ENCODE results near the gene ZDHHC3.

The ZDHHC3 gene

DNA sequence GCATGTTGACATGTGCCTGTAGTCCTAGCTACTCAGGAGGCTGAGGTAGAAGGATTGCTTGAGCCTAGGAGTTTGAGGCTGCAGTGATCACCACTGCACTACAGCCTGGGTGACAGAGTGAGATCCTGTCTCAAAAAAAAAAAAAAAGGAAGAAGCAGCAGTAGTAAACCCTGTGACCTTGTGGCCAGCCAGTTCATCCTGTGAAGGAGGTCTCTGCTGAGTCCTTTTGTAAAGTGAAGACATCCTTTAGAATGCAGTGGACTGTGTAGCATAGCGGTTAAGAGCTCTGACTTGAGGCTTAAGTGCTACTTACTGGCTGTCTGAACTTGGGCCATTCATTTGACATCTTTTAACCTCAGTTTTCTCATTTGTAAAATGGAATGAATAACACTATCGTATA lies 8.4 kb upstream of the ZDHHC3 start:
- no CpG with 5 or more reads among the region's 2 CpGs for WGBS (ENCODE audit: insufficient coverage, insufficient read length)
- no peak overlapping the region for H3K4me3 ChIP-seq (ENCODE audit: low read length)
- no peak for DNase-seq (ENCODE audit: low read depth, low spot score)
- H3K27ac ChIP-seq (ENCODE audit: low read length) = no peak overlapping the region
- H3K4me1 ChIP-seq (ENCODE audit: control insufficient read depth, insufficient read depth, low read length) = peaks cover 2% of the 10 kb centered on the region
- no peaks in the 10 kb centered on the region for H3K27me3 ChIP-seq (ENCODE audit: control insufficient read depth, insufficient read depth, low read length)
- H3K9me3 ChIP-seq (ENCODE audit: control insufficient read depth, insufficient read depth, low read length) = no peaks in the 10 kb centered on the region
- 0 out of 2 replicates have a peak, but pooled peaks cover 3% of the 10 kb centered on the region for H3K36me3 ChIP-seq (ENCODE audit: control insufficient read depth, insufficient read depth, low read length)

DNA sequence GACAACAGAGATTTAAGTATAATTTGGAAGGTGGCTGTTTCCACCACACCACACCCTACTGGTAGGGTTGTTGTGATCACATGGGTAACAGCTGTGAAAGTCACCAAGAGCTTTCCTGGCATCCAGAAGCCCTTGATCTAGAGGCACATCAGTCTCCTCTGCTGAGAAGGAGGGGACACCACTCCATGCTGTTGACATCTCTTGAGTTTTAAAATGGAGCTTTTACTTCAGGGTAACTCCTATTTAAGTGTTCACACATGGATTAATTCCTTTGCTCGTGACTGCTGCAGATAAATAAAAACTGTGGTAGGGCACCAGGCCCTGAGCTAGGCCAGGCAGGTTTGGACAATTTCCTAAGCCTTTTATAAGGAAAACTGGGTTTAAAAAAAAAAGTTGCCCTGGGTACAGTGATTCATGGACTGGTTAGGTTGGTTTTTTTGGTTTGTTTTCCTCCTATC lies 7.5 kb upstream of the ZDHHC3 start:
- H3K9me3 ChIP-seq (ENCODE audit: control insufficient read depth, insufficient read depth, low read length) = no peaks in the 10 kb centered on the region
- DNase-seq (ENCODE audit: low read depth, low spot score) = no peak
- H3K27ac ChIP-seq (ENCODE audit: low read length) = no peak overlapping the region
- WGBS (ENCODE audit: insufficient coverage, insufficient read length) = no CpG with 5 or more reads among the region's 1 CpG
- H3K36me3 ChIP-seq (ENCODE audit: control insufficient read depth, insufficient read depth, low read length) = 0 out of 2 replicates have a peak, but pooled peaks cover 3% of the 10 kb centered on the region
- H3K27me3 ChIP-seq (ENCODE audit: control insufficient read depth, insufficient read depth, low read length) = no peaks in the 10 kb centered on the region
- H3K4me1 ChIP-seq (ENCODE audit: control insufficient read depth, insufficient read depth, low read length) = no peaks in the 10 kb centered on the region
- H3K4me3 ChIP-seq (ENCODE audit: low read length) = no peak overlapping the region

DNA sequence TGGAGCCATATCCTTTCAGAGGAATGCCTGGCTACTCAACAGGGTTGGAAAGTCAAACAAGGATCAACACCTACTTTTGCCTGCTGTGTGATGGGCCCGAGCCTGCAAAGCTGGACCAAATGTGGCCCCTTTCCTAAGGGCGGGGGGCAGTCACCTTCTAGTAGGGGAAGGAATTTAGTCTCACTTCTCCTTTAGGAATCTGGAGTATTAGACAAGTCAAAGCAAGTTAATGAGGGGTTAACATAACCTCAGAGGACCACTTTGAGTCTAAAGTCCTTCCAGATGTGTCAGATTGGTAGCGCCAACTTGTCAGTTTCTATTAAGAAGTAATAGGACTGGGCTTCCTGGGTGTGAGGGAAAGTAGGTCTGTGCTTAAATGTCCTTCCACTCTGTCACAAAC lies 6.8 kb upstream of the ZDHHC3 start:
- Histone ChIP-seq H3K9me3 (ENCODE audit: control insufficient read depth, insufficient read depth, low read length) (no peaks in the 10 kb centered on the region), H3K4me1 (ENCODE audit: control insufficient read depth, insufficient read depth, low read length) (no peaks in the 10 kb centered on the region), H3K36me3 (ENCODE audit: control insufficient read depth, insufficient read depth, low read length) (0 out of 2 replicates have a peak, but pooled peaks cover 3% of the 10 kb centered on the region), H3K27ac (ENCODE audit: low read length) (no peak overlapping the region), H3K4me3 (ENCODE audit: low read length) (no peak overlapping the region), H3K27me3 (ENCODE audit: control insufficient read depth, insufficient read depth, low read length) (no peaks in the 10 kb centered on the region)
- no CpG with 5 or more reads among the region's 3 CpGs for WGBS (ENCODE audit: insufficient coverage, insufficient read length)
- no peak for DNase-seq (ENCODE audit: low read depth, low spot score)

DNA sequence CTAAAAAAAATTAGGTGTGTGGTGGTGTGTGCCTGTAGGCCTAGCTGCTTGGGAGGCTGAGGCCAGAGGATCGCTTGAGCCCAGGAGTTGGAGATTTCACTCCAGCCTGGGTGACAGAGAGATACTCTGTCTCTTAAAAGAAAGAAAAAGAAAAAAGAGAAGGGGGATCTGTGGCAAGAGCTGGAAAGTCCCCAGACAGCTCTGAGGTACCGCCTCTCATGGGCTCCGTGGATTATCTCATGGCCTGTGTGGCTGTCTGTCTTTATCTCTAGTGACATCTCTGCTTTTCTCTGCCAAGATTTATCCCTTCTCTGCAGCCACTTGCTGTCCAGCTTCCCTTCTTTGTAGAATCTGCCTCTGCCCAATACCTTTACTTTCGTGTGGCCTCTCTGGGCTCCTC lies 5.8 kb upstream of the ZDHHC3 start:
- Histone ChIP-seq H3K4me1 (ENCODE audit: control insufficient read depth, insufficient read depth, low read length) (no peaks in the 10 kb centered on the region; the same call in 1 of the 2 replicates), H3K36me3 (ENCODE audit: control insufficient read depth, insufficient read depth, low read length) (0 out of 2 replicates have a peak, but pooled peaks cover 3% of the 10 kb centered on the region), H3K4me3 (ENCODE audit: low read length) (no peak overlapping the region), H3K27ac (ENCODE audit: low read length) (no peak overlapping the region), H3K9me3 (ENCODE audit: control insufficient read depth, insufficient read depth, low read length) (no peaks in the 10 kb centered on the region), H3K27me3 (ENCODE audit: control insufficient read depth, insufficient read depth, low read length) (no peaks in the 10 kb centered on the region)
- no CpG with 5 or more reads among the region's 4 CpGs for WGBS (ENCODE audit: insufficient coverage, insufficient read length)
- DNase-seq (ENCODE audit: low read depth, low spot score) = no peak

DNA sequence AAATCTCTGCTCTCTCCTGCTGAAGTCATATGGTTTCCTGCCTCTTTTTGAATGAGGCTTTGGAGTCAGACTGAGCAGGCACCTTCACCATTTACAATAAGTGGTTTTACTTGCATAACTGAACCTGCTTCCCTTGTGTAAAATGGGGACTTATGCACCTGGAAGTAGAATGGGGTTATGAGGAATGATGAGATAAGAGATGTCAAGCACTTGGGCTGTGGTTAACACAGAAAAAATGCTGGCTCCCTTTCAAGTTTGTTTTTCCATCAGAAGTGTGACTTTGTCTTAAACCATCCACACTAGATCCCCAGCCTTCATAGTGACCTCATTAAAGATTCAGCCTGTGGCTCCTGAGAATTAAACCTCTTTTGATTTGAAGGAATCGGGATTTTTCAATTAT lies 5.2 kb upstream of the ZDHHC3 start:
- 0 out of 2 replicates have a peak, but pooled peaks cover under 1% of the 10 kb centered on the region for H3K36me3 ChIP-seq (ENCODE audit: control insufficient read depth, insufficient read depth, low read length)
- H3K4me1 ChIP-seq (ENCODE audit: control insufficient read depth, insufficient read depth, low read length) = no peaks in the 10 kb centered on the region; the same call in 1 of the 2 replicates
- H3K4me3 ChIP-seq (ENCODE audit: low read length) = no peak overlapping the region
- no peaks in the 10 kb centered on the region for H3K27me3 ChIP-seq (ENCODE audit: control insufficient read depth, insufficient read depth, low read length)
- no peak for DNase-seq (ENCODE audit: low read depth, low spot score)
- no CpG with 5 or more reads among the region's 1 CpG for WGBS (ENCODE audit: insufficient coverage, insufficient read length)
- H3K9me3 ChIP-seq (ENCODE audit: control insufficient read depth, insufficient read depth, low read length) = no peaks in the 10 kb centered on the region
- no peak overlapping the region for H3K27ac ChIP-seq (ENCODE audit: low read length)

DNA sequence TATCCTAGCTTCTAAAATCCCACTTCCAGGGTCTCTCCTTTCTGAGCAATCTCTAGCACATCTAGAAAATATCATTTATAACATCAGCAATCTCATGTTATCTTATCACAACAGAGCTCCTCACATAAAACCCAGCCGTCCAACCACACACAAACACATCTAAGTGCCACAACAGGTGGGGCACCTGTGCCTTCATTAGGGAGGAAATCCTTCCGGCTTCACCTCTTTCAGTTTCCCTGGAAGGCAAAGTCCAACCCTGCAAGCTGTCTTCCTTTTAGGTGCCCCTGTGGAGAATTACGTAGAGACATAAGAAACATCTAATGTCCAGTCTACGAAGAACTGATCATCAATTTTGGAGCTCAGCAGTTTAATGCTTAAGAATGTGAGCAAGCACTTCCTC lies 1.6 kb downstream of the ZDHHC3 start:
- Histone ChIP-seq H3K4me3 (ENCODE audit: low read length) (peak overlapping the region; percentile 1; the same call in 1 of the 2 replicates), H3K4me1 (ENCODE audit: control insufficient read depth, insufficient read depth, low read length) (peaks cover 2% of the 10 kb centered on the region; the same call in 1 of the 2 replicates), H3K9me3 (ENCODE audit: control insufficient read depth, insufficient read depth, low read length) (no peaks in the 10 kb centered on the region), H3K27me3 (ENCODE audit: control insufficient read depth, insufficient read depth, low read length) (no peaks in the 10 kb centered on the region), H3K36me3 (ENCODE audit: control insufficient read depth, insufficient read depth, low read length) (no peaks in the 10 kb centered on the region), H3K27ac (ENCODE audit: low read length) (no peak overlapping the region)
- DNase-seq (ENCODE audit: low read depth, low spot score) = no peak
- WGBS (ENCODE audit: insufficient coverage, insufficient read length) = no CpG with 5 or more reads among the region's 4 CpGs

DNA sequence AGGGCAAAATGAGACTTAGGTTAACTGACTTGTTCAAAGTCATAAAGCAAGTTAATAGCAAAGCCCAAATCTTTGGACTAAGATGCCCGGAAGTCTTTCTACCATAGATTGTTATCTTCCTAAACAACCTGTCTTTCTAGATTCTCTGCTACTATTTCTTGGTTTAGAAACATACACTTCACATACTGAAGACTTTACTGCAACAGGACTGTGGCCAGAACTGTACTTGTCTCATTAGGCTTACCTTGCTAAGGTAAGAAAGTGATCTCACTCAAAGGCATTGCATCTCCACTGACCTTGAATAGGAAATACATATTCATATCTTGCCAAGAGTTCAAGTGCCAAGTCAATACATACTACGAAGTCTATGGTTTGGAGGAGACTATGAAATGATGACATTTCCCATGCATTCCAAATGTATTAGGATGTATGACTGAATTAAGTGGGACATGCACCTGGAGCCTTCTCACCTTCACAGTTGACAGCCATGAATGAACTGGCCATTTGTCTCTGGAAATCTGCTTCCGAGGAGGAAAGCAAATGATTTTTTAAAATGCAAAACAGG lies 5.0 kb downstream of the ZDHHC3 start:
- no peak for DNase-seq (ENCODE audit: low read depth, low spot score)
- no peak overlapping the region for H3K27ac ChIP-seq (ENCODE audit: low read length)
- 0 out of 2 replicates have a peak, but pooled peaks cover 2% of the 10 kb centered on the region for H3K4me1 ChIP-seq (ENCODE audit: control insufficient read depth, insufficient read depth, low read length)
- H3K27me3 ChIP-seq (ENCODE audit: control insufficient read depth, insufficient read depth, low read length) = no peaks in the 10 kb centered on the region
- H3K36me3 ChIP-seq (ENCODE audit: control insufficient read depth, insufficient read depth, low read length) = no peaks in the 10 kb centered on the region
- no peak overlapping the region for H3K4me3 ChIP-seq (ENCODE audit: low read length)
- H3K9me3 ChIP-seq (ENCODE audit: control insufficient read depth, insufficient read depth, low read length) = no peaks in the 10 kb centered on the region
- no CpG with 5 or more reads among the region's 3 CpGs for WGBS (ENCODE audit: insufficient coverage, insufficient read length)

DNA sequence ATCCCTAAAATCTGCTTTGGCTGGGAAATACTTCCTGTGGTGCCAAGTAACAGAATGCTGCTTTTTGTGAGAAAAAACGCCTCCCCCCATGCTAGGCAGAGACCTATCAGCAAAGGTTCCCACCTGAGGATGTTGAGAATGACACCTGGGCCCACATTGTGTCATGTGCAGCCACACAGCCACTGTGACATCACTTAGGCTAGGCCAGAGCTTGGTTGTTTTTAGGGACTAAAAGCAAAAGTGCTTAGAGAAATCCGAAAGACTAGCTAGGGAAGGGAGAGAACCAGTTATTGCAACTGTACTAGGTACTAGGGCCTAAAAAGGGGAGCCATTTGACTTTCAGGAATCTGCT lies 6.2 kb downstream of the ZDHHC3 start:
- no CpG with 5 or more reads among the region's 2 CpGs for WGBS (ENCODE audit: insufficient coverage, insufficient read length)
- Histone ChIP-seq H3K27me3 (ENCODE audit: control insufficient read depth, insufficient read depth, low read length) (no peaks in the 10 kb centered on the region; the same call in 1 of the 2 replicates), H3K9me3 (ENCODE audit: control insufficient read depth, insufficient read depth, low read length) (no peaks in the 10 kb centered on the region), H3K4me3 (ENCODE audit: low read length) (no peak overlapping the region), H3K4me1 (ENCODE audit: control insufficient read depth, insufficient read depth, low read length) (0 out of 2 replicates have a peak, but pooled peaks cover 2% of the 10 kb centered on the region), H3K27ac (ENCODE audit: low read length) (no peak overlapping the region), H3K36me3 (ENCODE audit: control insufficient read depth, insufficient read depth, low read length) (no peaks in the 10 kb centered on the region)
- no peak for DNase-seq (ENCODE audit: low read depth, low spot score)

DNA sequence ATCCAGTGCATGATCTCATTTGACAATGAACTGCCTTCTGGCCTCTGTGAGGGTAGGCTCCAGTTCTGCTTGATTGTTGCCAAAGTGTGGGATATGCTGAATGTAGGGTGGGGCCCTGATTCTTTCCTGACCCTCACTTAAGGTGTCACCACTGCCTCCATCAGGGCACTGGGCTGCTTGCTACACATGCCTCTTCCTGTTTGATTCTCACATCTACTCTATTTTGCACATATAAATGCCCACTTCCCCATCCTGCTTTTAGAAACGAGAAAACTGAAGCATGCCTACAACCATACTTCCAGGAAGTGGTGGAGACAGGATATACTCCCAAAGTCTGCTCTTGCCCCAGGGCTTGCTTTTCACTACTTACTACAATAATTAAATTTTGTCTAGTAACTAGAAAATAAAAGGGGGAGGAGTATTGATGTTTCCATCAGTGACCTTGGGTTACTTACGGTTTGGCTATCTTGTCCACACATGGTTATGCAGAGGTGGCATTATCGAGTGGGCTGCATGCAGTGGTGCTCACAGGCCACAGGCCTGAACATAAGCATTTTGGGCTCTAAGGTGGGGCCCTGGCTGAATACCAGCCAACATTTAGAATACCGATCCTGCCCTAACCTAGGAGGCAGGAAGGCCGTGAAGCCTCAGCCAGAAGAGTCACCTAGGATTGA lies 6.7 kb downstream of the ZDHHC3 start:
- no peaks in the 10 kb centered on the region for H3K4me1 ChIP-seq (ENCODE audit: control insufficient read depth, insufficient read depth, low read length)
- no peak for DNase-seq (ENCODE audit: low read depth, low spot score)
- H3K9me3 ChIP-seq (ENCODE audit: control insufficient read depth, insufficient read depth, low read length) = no peaks in the 10 kb centered on the region
- no CpG with 5 or more reads among the region's 5 CpGs for WGBS (ENCODE audit: insufficient coverage, insufficient read length)
- H3K36me3 ChIP-seq (ENCODE audit: control insufficient read depth, insufficient read depth, low read length) = no peaks in the 10 kb centered on the region
- no peak overlapping the region for H3K27ac ChIP-seq (ENCODE audit: low read length)
- H3K4me3 ChIP-seq (ENCODE audit: low read length) = no peak overlapping the region
- H3K27me3 ChIP-seq (ENCODE audit: control insufficient read depth, insufficient read depth, low read length) = no peaks in the 10 kb centered on the region; the same call in 1 of the 2 replicates

DNA sequence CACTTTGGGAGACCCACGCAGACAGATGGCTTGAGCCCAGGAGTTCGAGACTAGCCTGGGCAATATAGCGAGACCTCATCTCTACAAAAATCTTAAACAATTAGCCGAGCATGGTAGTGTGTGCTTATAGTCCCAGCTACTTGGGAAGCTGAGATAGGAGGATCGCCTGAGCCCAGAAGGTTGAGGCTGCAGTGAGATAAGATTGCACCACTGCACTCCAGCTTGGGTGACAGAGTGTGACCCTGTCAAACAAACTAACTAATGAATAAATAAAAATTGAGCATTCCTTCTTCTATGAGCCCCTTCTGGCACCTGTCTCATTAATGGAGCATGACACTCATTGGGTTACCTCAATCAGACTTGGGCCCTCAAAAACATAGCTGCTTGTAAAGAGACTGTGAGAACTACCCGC lies 7.5 kb downstream of the ZDHHC3 start:
- Histone ChIP-seq H3K4me1 (ENCODE audit: control insufficient read depth, insufficient read depth, low read length) (no peaks in the 10 kb centered on the region), H3K27ac (ENCODE audit: low read length) (no peak overlapping the region), H3K36me3 (ENCODE audit: control insufficient read depth, insufficient read depth, low read length) (no peaks in the 10 kb centered on the region), H3K4me3 (ENCODE audit: low read length) (no peak overlapping the region), H3K27me3 (ENCODE audit: control insufficient read depth, insufficient read depth, low read length) (no peaks in the 10 kb centered on the region; the same call in 1 of the 2 replicates), H3K9me3 (ENCODE audit: control insufficient read depth, insufficient read depth, low read length) (no peaks in the 10 kb centered on the region)
- no CpG with 5 or more reads among the region's 6 CpGs for WGBS (ENCODE audit: insufficient coverage, insufficient read length)
- DNase-seq (ENCODE audit: low read depth, low spot score) = no peak
